GM19397 (cell line): ENCODE data around the gene OSBPL9.
"Not testable (repeated sequence)": the region's sequence is repeated elsewhere in the genome, so short reads cannot be mapped to it uniquely, and the experiment has no call there.

Experiments
- ATAC-seq: cut with Tn5 transposase; IDR thresholded peaks from one replicate; pipeline ENCODE4 v1.9.1; 2021; ENCODE audit warnings: mild to moderate bottlenecking, moderate library complexity; ENCODE audit not compliant: unreplicated experiment

The OSBPL9 gene

DNA sequence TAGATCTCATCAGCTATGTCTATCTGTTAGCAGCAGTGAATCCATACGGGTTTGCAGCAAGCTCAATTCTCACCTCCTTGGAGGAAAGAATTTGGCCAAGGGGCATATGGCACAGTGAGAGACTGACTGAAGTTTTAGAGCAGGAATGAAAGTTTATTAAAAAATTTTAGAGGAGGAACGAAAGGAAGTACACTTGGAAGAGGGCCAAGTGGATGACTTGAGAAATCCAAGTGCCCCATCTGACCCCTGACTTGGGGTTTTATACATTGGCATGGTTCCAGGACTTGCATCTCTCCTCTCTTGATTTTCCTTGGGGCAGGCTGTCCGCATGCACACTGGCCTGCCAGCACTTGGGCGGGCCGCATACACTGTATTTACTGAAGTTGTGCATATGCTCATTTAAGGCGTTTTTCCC is 9.2 kb upstream of the OSBPL9 start:
- ATAC-seq, result no peak

DNA sequence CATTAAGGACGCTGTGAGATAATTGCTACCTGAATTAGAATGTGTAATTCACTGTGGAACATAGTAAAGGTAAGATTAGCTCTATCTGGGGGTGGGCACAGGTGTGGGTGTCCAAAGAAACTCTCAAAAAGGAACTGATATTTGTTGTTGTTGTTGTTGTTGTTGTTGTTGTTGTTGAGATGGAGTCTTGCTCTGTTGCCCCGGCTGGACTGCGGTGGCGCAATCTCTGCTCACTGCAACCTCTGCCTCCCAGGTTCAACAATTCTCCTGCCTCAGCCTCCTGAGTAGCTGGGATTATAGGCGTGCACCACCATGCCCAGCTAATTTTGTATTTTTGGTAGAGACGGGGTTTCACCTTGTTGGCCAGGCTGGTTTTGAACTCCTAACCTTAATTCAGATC is 6.8 kb upstream of the OSBPL9 start:
- ATAC-seq, result not testable (repeated sequence)

DNA sequence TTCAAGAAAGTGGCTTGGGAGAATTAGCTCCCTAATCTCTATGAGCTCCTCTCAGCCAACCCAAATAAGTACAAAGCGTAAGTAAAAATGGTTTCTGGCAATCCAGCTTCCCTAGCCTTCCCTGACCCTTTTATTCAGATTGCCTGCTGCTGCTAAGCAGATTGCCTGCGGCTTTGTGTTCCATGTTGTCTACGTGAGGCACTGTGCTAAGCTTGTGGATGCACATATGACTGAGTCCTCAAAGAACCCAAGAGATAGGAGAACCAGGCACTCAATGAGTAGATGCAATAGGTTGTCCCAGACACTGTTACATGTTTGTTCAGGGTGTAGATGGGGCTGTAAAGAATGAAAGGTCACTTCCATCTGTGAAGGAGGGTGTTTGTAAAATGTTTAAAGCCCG is 6.3 kb upstream of the OSBPL9 start:
- no peak for ATAC-seq

DNA sequence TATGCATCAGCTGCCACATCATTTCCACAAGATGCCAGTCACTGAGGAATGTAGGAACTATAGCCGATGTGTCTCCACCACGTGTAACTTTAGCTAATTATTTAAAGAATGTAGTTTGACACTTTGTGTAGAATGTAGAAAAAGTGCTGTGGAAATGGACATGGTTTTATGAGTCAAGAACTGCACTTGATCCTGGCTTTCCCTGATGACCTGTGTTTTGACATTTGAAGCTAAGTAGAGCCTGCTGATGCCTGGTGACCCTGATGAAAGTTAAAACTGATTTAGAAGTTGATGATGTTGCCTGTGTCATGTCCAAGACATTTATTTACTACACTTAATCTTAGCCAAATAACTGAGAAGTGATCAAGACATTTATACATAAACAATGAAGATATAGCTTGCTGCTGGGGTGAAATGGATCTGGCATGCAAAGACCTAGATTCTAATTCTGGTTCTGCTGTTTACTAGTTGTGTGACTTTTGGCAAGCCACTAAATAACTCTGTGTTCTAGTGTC is 4.4 kb upstream of the OSBPL9 start:
- ATAC-seq, result no peak

GRCh38 chr1:51615780-51616291 is 1.1 kb upstream of the OSBPL9 start:
- ATAC-seq, result no peak

- no peak for ATAC-seq
These were observed 402 bp upstream of the OSBPL9 start for GRCh38 chr1:51616490-51616889.

GRCh38 chr1:51618715-51619114 is 1.8 kb downstream of the OSBPL9 start:
- no peak for ATAC-seq

GRCh38 chr1:51620470-51620869 is 3.6 kb downstream of the OSBPL9 start:
- no peak for ATAC-seq

DNA sequence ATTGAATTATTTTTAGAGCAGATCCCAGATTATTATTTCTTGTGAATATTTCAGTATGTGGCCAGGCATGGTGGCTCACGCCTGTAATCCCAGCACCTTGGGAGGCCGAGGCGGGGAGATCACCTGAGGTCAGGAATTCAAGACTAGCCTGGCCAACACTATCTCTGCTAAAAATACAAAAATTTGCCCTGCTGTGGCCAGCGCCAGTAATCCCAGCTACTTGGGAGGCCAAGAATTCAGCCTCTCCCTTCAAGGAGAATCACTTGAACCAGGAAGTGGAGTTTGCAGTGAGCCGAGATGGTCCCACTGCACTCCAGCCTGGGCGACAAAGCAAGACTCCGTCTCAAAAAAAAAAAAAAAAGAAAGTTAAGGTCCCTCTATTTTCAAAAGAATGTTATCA is 4.3 kb downstream of the OSBPL9 start:
- ATAC-seq, result no peak

DNA sequence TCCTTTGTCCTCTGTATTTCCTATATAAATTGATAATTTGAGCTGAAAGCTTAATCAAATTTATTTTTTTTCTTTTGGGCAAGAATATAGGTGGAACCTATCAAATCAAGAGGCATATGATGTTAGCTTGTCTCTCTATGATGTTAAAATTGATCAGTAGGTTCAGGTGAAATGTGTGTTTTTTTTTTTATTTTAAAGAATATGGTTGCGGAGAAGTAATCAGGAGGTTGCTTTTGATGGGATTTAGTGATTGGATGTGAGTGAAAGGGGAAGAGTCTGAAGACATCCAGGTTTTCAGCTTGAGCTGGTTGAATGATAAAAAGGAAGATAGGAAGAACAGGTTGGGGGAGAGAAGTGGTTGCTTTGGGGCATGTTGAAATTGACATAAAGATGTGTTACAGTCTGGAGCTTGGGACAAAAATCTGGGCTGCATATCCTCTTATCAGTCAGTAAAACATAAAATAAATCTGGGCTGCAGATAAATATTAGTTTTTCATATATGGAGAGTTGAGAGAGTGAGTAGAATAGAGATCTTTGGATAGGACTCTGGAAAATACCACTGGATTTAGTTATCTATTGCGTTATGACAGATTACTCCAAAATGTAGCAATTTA is 5.1 kb downstream of the OSBPL9 start:
- no peak for ATAC-seq

DNA sequence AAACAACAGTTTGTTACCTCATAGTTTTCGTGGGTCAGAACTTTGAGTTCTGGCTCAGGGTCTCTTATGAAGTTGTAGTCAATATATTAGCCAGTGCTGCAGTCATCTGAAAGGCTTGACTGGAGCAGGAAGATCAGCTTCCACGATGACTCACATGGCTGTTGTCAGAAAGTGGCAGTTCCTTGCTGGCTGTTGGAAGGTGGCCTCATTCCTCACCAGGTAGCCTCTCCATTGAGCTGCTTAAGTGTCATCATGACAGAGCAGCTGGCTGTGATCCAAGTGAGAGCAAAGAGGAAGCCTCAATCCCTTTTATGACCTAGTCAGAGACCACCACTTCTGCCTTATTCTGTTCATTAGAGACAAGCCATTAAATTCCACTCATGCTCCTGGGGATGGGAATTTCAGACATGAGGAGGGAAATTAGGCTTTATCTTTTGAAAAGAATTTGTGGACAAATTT is 5.6 kb downstream of the OSBPL9 start:
- no peak for ATAC-seq

DNA sequence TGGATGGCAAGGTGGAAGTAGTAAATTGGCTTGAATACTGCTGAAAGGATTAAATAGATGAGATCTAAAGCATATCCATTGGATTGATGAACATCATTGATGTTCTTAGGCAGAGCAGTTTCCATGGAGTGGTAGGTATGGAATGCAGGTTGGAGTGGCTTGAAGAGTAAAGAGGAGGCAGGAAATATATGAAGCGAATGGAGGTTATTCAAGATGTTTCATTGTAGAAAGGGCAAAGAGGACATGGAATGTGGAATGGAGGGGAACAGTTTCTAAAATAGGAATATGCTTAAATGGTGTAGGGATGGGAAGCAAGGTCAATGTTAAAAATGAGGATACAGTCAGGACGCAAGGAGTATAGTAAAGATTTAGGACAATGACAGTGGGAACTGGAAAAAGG is 6.1 kb downstream of the OSBPL9 start:
- ATAC-seq, result no peak

- ATAC-seq, result no peak
These were observed 6.6 kb downstream of the OSBPL9 start for GRCh38 chr1:51623450-51623849.

- ATAC-seq, result no peak
These were observed 8.0 kb downstream of the OSBPL9 start for GRCh38 chr1:51624855-51625254.

DNA sequence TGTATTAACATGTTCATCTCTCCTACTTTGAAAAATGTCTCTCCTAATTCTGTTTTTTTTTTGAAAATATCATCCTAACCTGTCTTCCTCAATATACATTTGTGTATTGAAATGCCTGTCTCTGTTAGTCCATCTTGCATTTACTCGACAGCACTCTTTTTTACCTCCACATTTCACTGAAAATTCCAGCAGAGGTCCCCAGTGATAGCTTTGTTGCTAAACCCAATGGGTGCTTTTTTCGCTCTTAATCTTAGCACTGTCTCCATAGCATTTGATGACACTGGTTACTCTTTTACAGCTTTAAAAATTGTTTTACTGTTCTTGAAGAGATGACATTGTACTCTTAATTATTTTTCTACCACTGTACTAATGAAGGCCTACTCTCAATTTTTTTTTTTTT is 10.8 kb downstream of the OSBPL9 start:
- ATAC-seq, result no peak

- ATAC-seq, result no peak
These were observed 12.1 kb downstream of the OSBPL9 start for GRCh38 chr1:51628715-51629590.

- no peak for ATAC-seq
These were observed 13.0 kb downstream of the OSBPL9 start for GRCh38 chr1:51629918-51630317.

DNA sequence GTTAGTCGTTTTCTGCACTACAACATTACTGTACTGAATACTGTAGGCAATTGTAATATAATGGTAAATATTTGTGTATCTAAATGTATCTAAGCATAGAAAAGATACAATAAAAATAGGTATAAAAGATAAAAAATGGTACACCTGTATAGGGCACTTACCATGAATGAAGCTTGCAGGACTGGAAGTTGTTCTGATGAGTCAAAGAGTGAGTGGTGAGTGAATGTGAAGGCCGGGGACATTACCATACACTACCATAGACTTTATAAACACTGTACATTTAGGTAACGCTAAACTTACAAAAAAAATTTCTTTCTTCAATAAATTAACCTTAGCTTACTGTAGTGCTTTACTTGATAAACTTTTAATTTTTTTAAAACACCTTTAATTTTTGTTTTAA is 13.5 kb downstream of the OSBPL9 start:
- no peak for ATAC-seq

- ATAC-seq, result no peak
These were observed 14.0 kb downstream of the OSBPL9 start for GRCh38 chr1:51630922-51631321.

GRCh38 chr1:51631747-51632146 is 14.9 kb downstream of the OSBPL9 start:
- ATAC-seq, result no peak

GRCh38 chr1:51634618-51635017 is 17.7 kb downstream of the OSBPL9 start:
- no peak for ATAC-seq

GRCh38 chr1:51635615-51636014 is 18.7 kb downstream of the OSBPL9 start:
- ATAC-seq, result no peak
